Middle frontal gyrus (tissue), 1 donor: ENCODE measurements around the gene LGI4.
A peak's percentile ranks its signal among the peaks of the same experiment; 100 is the strongest.
"Not testable (repeated sequence)": the region's sequence is repeated elsewhere in the genome, so short reads cannot be mapped to it uniquely, and the experiment has no call there.

Experiments used
- DNase-seq: peaks from one replicate; pipeline ENCODE4 v3.0.0-alpha.2; 2015; ENCODE audit warnings: low spot score; ENCODE audit errors: extremely low spot score

The LGI4 gene

GRCh38 chr19:35107545-35107944 is 27.3 kb downstream of the LGI4 start:
- peak; percentile 71 for DNase-seq

- DNase-seq: no peak
These were observed 27.8 kb downstream of the LGI4 start for GRCh38 chr19:35106898-35107541.

DNA sequence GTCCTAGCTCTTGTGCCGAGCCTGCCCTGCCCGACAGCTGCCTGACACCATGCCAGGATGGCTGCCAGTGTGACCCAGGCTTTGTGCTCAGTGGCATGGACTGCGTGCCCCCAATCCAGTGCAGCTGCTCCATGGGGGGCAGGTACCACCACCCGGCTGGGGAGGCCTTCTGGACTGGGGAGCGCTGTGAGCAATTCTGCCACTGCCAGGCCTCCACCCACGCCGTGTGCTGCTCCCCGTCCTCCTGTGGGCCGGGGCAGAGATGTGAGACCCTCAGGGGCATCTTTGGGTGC is 28.6 kb downstream of the LGI4 start:
- DNase-seq: peak; percentile 50

GRCh38 chr19:35105411-35106290 is 29.2 kb downstream of the LGI4 start:
- no peak for DNase-seq

DNA sequence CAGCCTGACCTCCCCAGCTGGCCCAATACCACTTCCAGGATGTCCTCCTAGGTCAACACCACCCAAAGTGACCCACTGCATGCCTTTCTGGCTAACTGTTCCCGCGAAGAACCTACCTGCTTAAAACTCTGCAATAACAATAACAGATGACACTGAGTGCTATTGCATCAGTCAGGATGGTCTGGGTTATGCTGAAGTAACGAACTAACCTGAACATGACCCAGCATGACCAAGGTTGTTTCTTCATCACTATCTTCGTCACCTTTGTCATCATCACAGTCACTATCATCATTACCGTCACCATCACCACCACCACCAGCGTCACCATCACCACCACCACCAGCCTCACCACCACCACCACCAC is 29.8 kb downstream of the LGI4 start:
- no peak for DNase-seq

GRCh38 chr19:35104361-35104760 is 30.5 kb downstream of the LGI4 start:
- DNase-seq: no peak

GRCh38 chr19:35103614-35104013 is 31.2 kb downstream of the LGI4 start:
- DNase-seq: not testable (repeated sequence)

- DNase-seq: not testable (repeated sequence)
These were observed 32.9 kb downstream of the LGI4 start for GRCh38 chr19:35101949-35102348.

- no peak for DNase-seq
These were observed 34.0 kb downstream of the LGI4 start for GRCh38 chr19:35100588-35101533.

- DNase-seq: no peak
These were observed 35.0 kb downstream of the LGI4 start for GRCh38 chr19:35099897-35100275.

GRCh38 chr19:35099155-35099896 is 35.5 kb downstream of the LGI4 start:
- DNase-seq: no peak

GRCh38 chr19:35098413-35099049 is 36.3 kb downstream of the LGI4 start:
- no peak for DNase-seq

- no peak for DNase-seq
These were observed 39.0 kb downstream of the LGI4 start for GRCh38 chr19:35095667-35096368.

GRCh38 chr19:35094656-35095055 is 40.2 kb downstream of the LGI4 start:
- no peak for DNase-seq

DNA sequence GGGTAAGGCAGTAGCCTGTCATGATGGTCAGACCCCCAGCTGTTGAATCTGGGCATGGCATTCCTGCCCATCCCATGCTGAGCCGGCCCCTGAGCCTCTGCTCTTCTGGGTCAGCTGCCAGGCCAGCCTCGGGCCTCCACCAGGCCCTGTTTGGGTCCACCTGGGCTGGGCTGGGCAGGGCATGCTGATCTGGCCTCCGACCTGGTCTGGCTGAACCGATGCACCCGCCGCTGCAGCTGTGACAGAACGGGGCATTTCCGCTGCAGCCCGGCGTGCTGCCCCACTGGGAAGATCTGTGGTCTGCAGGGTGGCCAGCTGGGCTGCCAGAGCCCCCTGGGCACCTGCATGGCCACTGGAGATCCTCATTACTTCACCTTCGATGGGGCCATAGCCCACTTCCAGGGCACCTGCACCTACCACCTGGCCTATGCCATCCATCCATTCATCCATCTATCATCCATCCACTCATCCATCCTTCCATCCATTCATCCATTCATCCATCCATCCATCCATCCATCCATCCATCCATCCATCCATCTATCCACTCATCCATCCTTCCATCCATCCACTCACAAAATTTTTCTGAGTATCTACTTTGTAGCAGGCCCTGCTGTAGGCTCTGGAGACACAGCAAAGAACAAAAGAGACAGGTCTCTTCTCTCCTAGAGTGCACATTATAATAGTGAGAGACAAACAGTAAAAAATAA is 40.8 kb downstream of the LGI4 start:
- DNase-seq: no peak

GRCh38 chr19:35093430-35093829 is 41.4 kb downstream of the LGI4 start:
- no peak for DNase-seq

DNA sequence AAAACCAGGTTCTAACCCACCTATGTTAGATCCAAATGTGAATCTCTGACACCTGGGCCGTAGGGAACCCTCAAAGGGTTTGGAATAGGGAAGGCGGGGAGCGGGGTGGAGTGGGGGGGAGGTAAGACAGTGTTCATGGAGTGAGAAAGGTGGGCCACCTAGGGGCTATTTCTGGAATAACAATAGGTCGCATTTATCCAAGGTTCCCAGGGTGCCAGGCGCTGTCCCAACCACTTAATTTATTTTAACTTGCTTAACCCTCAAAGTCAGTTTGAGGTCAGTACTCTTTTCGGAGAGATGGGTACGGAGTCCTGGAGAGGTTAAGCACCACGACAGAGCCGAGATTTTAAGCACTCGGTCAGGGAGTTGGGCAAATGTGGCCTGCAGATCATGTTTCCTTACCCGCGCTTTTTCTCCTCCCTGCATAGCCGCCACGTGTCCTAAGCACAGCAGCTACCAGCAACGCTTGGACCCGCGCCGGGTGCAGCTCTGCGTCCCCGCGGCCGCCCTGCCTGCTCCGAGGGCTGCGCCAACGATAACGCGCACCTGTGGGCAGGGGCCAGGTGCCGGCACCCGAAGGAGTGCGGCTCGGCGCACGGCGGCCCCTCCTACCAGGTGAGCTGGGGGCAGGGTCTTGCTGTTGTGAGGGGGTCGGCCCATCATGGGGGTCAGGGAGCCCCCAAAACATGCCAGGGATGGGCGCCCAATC is 44.2 kb downstream of the LGI4 start:
- DNase-seq: peak; percentile 27

GRCh38 chr19:35090160-35090505 is 44.7 kb downstream of the LGI4 start:
- no peak for DNase-seq

DNA sequence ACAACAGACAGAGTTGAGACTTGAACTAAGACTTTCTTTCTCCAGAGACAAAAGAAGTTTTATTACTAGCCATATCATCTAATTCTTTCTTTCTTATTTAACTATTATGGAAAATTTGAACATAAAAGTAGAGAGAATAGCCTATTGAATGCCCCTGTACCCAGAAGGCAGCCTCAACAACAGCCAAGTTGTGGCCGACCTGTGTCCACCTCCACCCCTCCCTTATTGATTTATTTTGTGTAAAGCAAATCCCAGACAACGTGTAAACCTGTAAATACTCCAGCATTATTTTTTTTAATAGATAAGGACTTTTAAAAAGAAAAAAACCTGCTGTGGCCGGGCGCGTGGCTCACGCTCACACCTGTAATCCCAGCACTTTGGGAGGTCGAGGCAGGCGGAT is 45.3 kb downstream of the LGI4 start:
- DNase-seq: no peak
